ENCODE data around the gene RAET1G.

- no peak for TF ChIP-seq CTCF (conservative IDR thresholded peaks at IDR 0.05; ENCODE audit: low read length)
- TF ChIP-seq EZH2phosphoT487 (IDR thresholded peaks at IDR 0.05; ENCODE audit: borderline replicate concordance, low read depth, low read length), result no peak
Measured at GRCh38 chr6:149881860-149882259, 41.1 kb downstream of the RAET1G start.

All from OCI-LY7 (cell line).